Fibroblast of peridontal ligament (primary cell): ENCODE measurements around the gene SKOR2.
"Not testable (repeated sequence)": the region's sequence is repeated elsewhere in the genome, so short reads cannot be mapped to it uniquely, and the experiment has no call there.

ENCODE experiments used
- DNase-seq: peaks from one replicate; pipeline ENCODE4 v3.0.0-alpha.2; 2010; ENCODE audit errors: extremely low read depth

SKOR2 gene

DNA sequence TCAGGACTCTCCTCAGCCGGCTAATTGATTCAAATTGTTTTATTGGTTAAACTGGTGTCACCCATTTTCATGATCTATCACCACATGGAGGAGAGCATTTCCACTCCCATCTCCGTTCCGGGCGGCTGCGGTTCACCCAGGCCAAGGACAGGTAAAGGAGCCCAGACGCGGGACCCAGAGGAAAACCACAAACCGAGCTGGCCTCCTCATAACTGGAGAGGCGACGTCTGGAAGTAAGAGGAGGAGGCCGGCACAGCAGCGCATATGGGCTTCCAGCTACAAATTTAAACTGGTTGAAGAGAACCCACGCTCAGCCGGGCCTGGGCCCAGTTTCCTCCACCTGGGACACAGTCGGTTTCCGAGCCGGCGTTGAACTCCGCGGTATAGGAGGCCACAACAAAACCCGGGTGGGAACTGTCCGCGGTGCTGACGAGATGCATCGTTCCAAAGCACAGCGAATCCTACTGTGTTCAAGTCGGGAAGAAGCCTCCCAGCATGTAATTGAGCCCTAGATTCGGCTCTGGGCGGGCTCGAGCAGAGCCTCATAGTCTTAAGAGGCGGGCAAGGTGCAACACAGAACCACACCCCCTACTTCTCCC lies 3.0 kb upstream of the SKOR2 start:
- DNase-seq: peak; percentile 11

DNA sequence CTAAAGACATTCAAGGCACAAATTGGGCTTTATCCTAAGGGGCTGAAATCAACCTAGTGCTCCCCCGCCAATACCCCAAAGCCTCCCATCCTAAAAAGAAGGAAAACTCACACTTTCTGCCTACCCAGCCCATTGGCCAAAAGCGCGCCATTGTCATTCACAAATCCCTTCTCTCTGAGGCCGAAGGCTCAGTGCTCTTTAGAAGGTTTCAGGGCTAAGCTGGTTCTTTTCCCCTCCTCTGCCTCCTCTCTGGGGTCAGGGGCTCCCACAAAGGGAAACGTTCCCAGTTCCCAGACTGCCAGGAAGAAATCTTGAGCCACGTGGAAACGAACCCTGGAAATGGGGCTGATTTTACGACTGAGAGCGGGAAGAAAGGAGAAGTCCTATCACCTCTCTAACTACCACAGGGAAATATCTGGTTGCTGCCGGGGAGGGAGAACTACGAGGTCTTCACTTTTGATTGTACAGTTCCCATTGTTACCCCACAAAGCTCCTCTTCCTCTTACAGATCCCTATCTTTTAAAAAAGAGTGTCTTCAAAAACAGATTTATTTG lies 1.7 kb upstream of the SKOR2 start:
- DNase-seq: no peak

GRCh38 chr18:47250391-47251046 lies 941 bp downstream of the SKOR2 start:
- DNase-seq: no peak

DNA sequence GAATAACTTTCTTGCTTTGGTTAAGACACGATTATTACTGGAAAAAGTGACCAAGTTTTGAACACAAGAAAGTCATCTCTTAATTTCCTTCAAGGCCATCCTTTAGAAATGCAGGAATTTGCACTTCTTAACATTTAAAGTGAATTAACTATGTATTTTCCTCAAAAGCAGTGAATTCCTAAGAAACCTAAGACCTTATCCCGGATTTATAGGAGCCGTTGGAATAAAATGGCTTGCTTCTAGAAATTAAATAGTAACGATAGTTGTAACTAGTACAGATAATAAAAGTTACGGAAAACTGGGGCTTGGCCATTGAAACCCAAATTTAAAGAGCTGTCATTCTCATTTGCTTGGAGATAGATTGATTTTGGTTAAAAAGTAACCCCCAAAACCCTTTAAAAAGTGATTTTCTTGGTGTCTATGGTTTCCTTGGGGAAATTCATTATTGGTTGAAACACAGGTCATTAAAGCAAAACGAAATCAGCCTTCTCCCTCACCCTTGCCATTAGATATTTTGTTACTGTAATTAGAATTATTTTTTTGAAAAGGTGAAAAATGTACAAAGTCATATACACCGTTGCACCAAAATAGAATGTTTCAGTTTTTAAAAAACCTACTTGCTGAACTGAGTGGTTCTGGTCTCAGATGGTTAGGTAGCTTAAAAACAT lies 2.0 kb downstream of the SKOR2 start:
- peak; percentile 1 for DNase-seq

DNA sequence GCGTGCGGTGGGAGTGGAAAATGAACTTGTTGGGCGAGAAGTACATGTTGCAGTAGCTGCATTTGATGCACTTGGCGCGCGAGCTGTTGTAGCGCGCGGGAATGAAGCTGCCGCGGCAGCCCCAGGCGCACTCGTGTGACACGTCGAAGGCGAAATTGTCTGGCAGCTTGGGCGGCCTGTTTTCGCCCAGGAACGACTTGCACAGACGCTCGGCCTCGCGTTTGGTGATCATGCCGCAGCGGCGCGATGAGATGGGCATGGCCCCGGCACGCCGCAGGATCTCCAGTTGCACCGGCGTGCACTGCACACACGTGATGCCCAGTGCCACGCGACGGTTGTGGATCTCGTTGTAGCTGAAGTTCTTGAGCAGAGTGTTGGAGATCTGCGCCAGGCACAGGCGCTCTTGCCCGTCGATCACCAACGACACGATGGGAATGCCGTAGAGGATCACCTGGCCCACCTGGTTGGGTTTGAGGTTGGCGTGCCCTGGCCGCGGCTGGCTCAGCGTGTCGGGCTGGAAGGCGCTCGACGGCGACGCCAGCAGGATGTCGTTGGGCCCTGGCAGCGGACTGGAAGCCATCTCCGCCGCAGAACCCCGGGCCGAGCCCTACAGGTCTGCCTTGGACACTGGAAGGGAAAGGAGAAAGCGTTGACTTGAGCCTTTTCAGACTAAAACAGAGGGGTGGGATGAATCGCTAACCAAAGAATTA lies 2.7 kb downstream of the SKOR2 start:
- no peak for DNase-seq

- no peak for DNase-seq
These were observed 3.3 kb downstream of the SKOR2 start for GRCh38 chr18:47248115-47248603.

DNA sequence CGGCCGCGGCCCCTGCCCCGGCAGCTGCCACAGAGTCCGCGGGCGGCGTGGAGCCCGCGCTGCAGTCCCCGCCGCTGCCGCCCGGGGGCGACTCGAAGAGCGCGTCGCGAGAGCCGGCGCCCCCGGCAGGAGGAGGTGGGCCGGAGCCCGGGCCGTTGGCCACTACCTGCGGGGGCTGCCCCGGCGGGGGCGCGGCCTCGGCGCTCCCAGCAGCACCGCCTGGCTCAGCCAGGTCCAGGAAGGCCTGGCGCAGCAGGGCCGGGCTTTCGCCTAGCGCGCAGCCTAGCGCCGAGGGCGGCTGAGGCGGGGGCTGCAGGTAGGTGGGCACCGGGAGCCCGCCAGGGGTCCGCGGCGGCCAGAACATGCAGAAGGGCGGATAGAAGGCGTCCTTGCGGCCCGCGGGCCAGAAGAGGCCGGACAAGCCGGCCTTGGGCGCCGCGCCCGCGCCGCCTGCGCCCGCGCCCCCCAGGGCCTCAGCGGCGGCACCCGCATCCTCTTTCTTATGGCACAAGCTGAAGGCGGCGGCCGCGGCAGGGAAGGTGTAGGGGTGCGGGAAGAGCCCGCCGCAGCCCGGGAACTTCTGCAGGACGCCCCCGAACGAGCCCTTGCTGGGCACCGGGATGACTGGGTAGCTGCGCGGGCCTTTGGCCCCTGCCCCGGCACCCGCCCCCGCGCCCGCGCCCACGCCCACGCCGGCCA lies 3.9 kb downstream of the SKOR2 start:
- no peak for DNase-seq

- no peak for DNase-seq
These were observed 4.4 kb downstream of the SKOR2 start for GRCh38 chr18:47247036-47247415.

- DNase-seq: no peak
These were observed 5.2 kb downstream of the SKOR2 start for GRCh38 chr18:47246027-47246971.

DNA sequence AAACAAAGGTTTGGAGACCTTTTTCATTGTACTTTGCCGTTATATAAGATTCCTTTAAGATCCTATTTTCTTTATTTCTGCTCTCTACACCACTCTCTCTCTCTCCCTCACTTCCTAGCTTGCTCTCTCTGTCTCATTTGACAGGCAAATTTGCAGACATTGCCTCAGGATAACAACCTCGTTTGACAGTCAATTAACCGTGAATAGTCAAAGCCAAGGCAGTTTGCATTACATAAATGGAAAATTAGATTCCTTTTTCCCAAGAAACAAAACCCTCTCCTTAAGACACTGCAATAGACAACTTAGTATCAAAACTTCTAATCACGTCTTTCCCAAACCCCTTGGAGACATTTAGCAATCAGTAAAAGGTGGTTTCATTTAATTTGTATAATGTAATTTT lies 7.4 kb downstream of the SKOR2 start:
- DNase-seq: no peak

GRCh38 chr18:47235096-47235495 lies 16.4 kb downstream of the SKOR2 start:
- DNase-seq: no peak

GRCh38 chr18:47226660-47227059 lies 24.8 kb downstream of the SKOR2 start:
- no peak for DNase-seq

DNA sequence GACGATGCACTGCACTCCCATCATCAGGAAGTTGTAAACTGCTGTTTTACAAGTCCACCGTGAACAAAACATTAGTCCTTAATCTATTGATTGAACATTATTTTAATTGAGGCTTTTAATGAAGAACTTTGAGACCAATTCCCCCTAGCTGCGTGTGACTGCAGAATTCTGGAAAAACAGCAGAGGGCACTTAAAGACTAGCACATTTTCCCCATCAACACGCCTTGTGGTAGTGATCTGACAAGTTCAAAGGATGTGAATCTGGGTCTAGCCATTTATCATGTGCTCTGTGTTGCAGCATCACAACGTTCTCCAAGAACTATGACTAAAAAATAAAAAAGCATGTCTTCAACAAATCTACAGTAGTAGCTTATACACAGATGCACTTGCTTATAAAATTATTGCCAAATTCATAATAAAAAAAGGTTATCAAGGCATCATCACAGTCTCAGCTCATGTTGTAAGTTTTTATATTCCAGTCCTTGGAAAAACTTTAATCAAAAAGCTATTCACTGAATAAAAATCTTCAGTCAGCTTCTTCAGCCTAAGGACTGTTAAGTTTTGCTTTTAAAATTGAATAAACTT lies 35.8 kb downstream of the SKOR2 start:
- peak; percentile 54 for DNase-seq

GRCh38 chr18:47209171-47209570 lies 42.3 kb downstream of the SKOR2 start:
- DNase-seq: no peak

DNA sequence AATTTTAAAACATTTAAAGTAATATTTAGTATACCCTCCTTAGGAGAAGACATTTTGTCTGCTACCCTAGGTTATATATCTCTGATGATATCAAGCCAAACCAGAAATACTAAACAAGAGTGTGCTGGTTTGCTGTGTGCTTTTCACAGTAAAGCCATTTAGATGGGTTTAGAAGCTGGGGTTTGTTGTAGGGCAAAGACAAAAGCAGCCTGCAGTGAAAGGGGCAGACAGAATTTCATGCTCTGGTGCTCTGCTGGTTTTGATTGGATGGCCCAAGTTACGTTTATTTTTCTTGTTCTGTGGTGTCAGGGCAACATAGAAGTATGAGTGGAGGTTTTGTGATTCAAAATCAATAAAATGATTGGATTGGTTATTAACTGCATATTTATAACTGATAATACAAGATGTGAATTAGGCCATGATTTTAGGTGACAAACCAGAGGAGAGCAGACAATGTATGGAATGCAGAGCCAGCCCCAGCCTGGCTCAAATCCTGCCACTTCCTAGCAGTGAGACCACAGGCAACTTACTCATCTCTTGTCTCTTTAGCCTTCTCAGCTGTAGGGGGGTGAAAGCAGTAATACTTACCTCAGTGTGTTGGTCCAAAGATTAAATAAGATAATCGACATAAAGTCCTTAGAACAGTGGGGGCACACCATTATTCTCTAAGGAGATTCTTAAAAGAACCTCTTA lies 44.4 kb downstream of the SKOR2 start:
- no peak for DNase-seq

DNA sequence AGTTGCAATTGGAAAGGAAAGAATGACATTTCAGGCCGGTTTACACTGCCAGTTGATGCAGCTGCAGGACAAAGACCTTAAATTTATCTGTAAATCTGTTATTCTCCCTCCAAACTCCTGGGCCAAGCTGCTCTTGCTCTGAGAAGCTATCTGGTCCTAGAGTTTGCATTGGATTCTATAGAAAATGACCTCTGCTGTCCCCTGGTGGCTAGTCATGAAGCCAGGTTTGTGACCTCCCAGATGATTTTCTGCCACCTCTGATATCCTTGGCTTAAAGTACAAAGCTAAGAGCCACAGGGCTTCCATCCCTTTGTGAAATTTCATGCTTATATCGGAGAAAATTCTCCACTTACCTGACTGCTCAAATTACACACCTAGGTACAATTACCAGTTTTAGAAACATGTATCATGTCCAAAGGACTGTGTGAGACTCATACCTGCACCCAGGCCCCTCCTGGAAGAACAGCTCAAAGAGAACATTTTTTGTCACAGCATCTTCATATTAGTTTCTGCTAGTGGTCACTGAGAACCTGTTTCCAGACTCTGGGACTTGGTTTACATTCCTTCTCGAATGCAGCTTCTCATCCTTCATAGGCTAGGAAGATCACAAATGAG lies 46.4 kb downstream of the SKOR2 start:
- DNase-seq: peak; percentile 51

DNA sequence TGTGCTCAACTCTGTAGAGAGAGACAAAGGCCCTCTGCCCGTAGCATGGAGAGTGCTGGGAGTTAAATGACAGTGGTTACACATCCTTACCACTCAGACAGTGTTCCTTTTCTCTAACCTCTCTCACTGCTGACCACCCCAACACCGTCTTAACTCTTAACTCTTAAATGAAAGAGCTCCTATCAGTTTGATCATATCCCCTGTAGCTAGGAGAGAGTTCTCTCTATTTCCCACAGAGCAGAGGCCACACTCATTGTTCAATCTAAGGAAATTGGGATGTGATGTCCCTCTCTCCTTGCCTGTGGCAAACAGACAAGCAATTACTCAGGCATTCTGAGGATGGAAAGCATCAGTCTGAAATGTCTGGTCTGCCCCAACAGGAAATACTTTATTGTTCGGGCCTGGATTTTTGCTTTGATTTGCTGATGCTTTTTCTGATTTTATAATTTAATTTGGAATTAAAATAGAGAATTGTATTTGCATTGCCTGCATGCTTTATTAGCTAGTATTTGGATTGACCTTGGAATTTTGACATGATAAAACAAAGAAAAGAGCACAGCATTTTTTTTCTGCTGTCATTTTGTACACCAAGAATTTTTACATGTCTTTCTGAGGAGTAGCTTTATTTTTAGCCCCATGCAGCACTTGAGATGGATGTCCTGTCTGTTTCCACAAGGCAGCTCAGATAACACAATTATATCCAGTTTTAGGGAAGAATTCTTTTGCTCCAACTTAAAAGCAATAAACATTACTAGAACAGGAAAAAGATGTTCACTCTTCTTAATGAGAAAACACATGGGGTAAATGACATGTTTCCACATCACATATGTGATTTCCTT lies 47.6 kb downstream of the SKOR2 start:
- no peak for DNase-seq

GRCh38 chr18:47195961-47196360 lies 55.5 kb downstream of the SKOR2 start:
- not testable (repeated sequence) for DNase-seq
